ENCODE data around the gene DAZAP1.

Gene DAZAP1

GRCh38 chr19:1455336-1456120 lies 48.1 kb downstream of the DAZAP1 start:
- in situ Hi-C loops (cut with MboI; ENCODE audit: low sequenced_read_pairs), result no loop called here

DNA sequence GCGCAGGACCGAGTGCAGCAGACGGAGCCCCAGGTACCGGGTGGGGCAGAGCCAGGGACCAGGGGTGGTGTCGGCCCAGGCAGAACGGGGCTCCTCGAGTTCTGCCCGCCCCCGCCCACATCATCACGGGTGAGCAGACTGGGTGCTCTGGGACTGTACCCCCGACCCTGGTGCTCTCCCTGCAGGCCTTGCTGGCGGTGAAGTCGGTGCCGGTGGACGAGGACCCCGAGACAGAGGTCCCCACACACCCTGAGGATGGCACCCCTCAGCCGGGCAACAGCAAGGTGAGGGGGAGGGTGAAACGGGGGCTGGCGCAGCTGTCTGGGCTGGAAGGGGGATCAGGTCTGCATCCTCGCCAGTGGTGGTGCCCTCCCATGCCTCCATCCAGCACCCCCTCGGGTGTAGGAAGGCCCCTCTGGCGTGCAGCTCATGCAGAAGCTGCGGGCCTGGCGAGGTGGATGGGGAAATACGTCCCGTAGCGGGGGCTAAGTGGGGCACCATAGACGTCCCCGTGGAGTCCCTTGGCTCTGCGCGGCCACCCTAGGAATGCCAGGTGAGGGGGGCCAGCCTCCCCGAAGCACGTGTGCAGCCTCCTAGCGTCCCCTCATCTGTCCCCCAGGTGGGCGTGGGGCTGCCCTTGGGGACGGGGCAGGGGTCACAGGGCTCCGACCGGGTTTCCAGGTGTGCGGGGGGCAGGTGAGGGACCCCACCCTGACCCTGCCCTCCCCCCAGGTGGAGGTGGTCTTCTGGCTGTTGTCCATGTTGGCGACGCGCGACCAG lies 48.9 kb downstream of the DAZAP1 start:
- in situ Hi-C loops (cut with MboI; ENCODE audit: low sequenced_read_pairs), result no loop called here

- in situ Hi-C loops (cut with MboI; ENCODE audit: low sequenced_read_pairs), result no loop called here
Measured at GRCh38 chr19:1457031-1457739, 49.8 kb downstream of the DAZAP1 start.

- in situ Hi-C loops (cut with MboI; ENCODE audit: low sequenced_read_pairs), result no loop called here
Measured at GRCh38 chr19:1457892-1458291, 50.5 kb downstream of the DAZAP1 start.

- in situ Hi-C loops (cut with MboI; ENCODE audit: low sequenced_read_pairs), result no loop called here
Measured at GRCh38 chr19:1459479-1459878, 52.1 kb downstream of the DAZAP1 start.

GRCh38 chr19:1460033-1460995 lies 52.9 kb downstream of the DAZAP1 start:
- in situ Hi-C loops (cut with MboI; ENCODE audit: low sequenced_read_pairs), result no loop called here

DNA sequence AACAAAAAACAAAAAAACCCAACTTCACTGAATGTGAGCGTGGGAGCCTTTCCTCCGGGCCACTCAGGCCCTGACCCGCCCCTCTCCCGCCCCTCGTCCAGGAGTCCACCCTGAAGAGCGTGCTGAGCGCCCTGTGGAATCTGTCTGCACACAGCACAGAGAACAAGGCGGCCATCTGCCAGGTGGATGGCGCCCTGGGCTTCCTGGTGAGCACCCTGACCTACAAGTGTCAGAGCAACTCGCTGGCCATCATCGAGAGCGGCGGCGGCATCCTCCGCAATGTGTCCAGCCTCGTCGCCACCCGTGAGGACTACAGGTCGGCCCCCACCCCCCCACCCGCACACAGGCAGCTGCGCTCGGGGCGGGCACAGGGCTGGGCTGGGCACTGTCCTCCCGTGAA lies 54.5 kb downstream of the DAZAP1 start:
- in situ Hi-C loops (cut with MboI; ENCODE audit: low sequenced_read_pairs), result no loop called here

DNA sequence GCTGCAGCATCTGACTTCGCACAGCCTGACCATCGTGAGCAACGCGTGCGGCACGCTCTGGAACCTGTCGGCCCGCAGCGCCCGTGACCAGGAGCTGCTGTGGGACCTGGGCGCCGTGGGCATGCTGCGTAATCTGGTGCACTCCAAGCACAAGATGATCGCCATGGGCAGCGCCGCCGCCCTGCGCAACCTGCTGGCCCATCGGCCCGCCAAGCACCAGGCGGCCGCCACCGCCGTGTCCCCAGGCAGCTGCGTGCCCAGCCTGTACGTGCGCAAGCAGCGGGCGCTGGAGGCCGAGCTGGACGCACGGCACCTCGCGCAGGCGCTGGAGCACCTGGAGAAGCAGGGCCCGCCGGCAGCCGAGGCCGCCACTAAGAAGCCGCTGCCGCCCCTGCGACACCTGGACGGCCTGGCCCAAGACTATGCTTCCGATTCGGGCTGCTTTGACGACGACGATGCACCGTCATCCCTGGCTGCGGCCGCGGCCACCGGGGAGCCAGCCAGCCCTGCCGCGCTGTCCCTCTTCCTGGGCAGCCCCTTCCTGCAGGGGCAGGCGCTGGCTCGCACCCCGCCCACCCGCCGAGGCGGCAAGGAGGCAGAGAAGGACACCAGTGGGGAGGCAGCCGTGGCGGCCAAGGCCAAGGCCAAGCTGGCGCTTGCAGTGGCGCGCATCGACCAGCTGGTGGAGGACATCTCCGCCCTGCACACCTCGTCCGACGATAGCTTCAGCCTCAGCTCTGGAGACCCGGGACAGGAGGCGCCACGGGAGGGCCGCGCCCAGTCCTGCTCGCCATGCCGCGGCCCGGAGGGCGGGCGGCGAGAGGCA lies 58.0 kb downstream of the DAZAP1 start:
- in situ Hi-C loops (cut with MboI; ENCODE audit: low sequenced_read_pairs), result no loop called here

DNA sequence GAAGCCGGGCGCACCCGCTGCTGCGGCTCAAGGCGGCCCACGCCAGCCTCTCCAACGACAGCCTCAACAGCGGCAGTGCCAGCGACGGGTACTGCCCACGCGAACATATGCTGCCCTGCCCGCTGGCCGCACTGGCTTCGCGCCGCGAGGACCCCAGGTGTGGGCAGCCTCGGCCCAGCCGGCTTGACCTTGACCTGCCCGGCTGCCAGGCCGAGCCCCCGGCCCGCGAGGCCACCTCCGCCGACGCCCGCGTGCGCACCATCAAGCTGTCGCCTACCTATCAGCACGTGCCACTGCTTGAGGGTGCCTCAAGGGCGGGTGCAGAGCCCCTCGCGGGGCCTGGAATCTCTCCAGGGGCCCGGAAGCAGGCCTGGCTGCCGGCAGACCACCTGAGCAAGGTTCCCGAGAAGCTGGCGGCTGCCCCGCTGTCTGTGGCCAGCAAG lies 58.7 kb downstream of the DAZAP1 start:
- in situ Hi-C loops (cut with MboI; ENCODE audit: low sequenced_read_pairs), result no loop called here

DNA sequence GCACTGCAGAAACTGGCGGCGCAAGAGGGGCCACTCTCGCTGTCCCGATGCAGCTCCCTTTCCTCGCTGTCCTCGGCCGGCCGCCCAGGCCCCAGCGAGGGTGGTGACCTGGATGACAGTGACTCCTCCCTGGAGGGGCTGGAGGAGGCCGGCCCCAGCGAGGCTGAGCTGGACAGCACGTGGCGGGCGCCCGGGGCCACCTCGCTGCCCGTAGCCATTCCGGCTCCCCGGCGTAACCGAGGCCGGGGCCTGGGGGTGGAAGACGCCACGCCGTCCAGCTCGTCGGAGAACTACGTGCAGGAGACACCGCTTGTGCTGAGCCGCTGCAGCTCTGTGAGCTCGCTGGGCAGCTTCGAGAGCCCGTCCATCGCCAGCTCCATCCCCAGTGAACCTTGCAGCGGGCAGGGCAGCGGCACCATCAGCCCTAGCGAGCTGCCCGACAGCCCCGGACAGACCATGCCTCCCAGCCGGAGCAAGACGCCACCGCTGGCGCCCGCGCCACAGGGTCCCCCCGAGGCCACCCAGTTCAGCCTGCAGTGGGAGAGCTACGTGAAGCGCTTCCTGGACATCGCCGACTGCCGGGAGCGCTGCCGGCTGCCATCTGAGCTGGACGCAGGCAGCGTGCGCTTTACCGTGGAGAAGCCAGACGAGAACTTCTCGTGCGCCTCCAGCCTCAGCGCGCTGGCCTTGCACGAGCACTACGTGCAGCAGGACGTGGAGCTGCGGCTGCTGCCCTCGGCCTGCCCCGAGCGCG lies 59.3 kb downstream of the DAZAP1 start:
- in situ Hi-C loops (cut with MboI; ENCODE audit: low sequenced_read_pairs), result no loop called here

DNA sequence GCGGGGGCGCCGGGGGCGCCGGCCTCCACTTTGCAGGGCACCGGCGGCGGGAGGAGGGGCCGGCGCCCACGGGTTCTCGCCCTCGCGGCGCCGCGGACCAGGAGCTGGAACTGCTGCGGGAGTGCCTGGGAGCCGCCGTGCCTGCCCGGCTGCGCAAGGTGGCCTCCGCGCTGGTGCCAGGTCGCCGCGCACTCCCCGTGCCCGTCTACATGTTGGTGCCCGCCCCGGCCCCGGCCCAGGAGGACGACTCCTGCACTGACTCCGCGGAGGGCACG lies 59.8 kb downstream of the DAZAP1 start:
- in situ Hi-C loops (cut with MboI; ENCODE audit: low sequenced_read_pairs), result no loop called here

DNA sequence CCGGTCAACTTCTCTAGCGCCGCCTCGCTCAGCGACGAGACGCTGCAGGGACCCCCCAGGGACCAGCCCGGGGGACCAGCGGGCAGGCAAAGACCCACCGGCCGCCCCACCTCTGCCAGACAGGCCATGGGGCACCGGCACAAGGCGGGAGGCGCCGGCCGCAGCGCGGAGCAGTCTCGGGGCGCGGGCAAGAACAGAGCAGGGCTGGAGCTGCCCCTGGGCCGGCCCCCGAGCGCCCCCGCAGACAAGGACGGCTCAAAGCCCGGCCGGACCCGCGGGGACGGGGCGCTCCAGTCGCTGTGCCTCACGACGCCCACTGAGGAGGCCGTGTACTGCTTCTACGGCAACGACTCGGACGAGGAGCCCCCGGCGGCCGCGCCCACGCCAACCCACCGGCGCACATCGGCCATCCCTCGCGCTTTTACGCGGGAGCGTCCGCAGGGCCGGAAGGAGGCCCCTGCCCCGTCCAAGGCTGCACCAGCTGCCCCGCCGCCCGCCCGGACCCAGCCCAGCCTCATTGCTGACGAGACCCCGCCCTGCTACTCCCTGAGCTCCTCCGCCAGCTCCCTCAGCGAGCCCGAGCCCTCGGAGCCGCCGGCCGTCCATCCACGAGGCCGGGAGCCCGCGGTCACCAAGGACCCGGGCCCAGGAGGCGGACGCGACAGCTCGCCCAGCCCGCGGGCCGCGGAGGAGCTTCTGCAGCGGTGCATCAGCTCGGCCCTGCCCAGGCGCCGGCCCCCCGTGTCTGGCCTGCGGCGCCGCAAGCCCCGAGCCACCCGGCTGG lies 60.3 kb downstream of the DAZAP1 start:
- in situ Hi-C loops (cut with MboI; ENCODE audit: low sequenced_read_pairs), result no loop called here

DNA sequence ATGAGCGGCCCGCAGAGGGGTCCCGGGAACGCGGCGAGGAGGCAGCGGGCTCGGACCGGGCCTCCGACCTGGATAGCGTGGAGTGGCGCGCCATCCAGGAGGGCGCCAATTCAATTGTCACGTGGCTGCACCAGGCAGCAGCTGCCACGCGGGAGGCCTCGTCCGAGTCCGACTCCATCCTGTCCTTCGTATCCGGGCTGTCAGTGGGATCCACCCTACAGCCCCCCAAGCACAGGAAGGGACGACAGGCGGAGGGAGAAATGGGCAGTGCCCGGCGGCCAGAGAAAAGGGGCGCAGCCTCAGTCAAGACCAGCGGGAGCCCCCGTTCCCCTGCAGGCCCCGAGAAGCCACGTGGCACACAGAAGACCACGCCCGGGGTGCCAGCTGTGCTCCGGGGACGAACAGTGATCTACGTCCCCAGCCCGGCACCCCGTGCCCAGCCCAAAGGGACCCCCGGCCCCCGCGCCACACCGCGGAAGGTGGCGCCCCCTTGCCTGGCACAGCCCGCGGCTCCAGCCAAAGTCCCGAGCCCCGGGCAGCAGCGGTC lies 61.0 kb downstream of the DAZAP1 start:
- in situ Hi-C loops (cut with MboI; ENCODE audit: low sequenced_read_pairs), result no loop called here

DNA sequence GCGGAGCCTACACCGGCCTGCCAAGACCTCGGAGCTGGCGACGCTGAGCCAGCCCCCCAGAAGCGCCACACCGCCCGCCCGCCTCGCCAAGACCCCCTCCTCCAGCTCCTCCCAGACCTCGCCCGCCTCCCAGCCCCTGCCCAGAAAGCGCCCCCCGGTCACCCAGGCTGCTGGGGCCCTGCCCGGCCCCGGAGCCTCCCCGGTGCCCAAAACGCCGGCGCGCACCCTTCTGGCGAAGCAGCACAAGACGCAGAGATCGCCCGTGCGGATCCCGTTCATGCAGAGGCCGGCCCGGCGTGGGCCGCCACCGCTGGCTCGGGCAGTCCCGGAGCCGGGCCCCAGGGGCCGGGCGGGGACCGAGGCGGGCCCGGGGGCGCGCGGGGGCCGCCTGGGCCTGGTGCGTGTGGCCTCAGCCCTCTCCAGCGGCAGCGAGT lies 61.5 kb downstream of the DAZAP1 start:
- in situ Hi-C loops (cut with MboI; ENCODE audit: low sequenced_read_pairs), result no loop called here

- in situ Hi-C loops (cut with MboI; ENCODE audit: low sequenced_read_pairs), result no loop called here
Measured at GRCh38 chr19:1469255-1470054, 62.1 kb downstream of the DAZAP1 start.

DNA sequence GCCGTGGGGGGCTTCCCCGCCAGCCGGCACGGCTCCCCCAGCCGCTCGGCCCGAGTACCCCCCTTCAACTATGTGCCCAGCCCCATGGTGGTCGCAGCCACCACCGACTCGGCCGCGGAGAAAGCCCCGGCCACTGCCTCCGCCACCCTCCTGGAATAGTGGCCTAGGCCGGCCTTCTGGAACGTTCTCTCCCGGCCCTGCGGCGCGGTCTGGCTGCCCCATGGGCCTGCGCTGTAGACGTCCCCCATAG lies 62.6 kb downstream of the DAZAP1 start:
- in situ Hi-C loops (cut with MboI; ENCODE audit: low sequenced_read_pairs), result no loop called here

GRCh38 chr19:1470305-1471009 lies 63.1 kb downstream of the DAZAP1 start:
- in situ Hi-C loops (cut with MboI; ENCODE audit: low sequenced_read_pairs), result no loop called here

Data from hTERT RPE-1 (cell line).